NCI-H187 treated with DMSO at 0.1 percent for 48 hours (cell line): ENCODE results near the gene MAOB.
"Not testable (repeated sequence)": the region's sequence is repeated elsewhere in the genome, so short reads cannot be mapped to it uniquely, and the experiment has no call there.

Source experiments
- DNase-seq: peaks from one replicate; lab custom pipeline; 2025; lab: John Stamatoyannopoulos, UW

MAOB gene

GRCh38 chrX:43753637-43754036 is 128.6 kb downstream of the MAOB start:
- no peak for DNase-seq

GRCh38 chrX:43750248-43750676 is 132.0 kb downstream of the MAOB start:
- DNase-seq, result peak; percentile 1

DNA sequence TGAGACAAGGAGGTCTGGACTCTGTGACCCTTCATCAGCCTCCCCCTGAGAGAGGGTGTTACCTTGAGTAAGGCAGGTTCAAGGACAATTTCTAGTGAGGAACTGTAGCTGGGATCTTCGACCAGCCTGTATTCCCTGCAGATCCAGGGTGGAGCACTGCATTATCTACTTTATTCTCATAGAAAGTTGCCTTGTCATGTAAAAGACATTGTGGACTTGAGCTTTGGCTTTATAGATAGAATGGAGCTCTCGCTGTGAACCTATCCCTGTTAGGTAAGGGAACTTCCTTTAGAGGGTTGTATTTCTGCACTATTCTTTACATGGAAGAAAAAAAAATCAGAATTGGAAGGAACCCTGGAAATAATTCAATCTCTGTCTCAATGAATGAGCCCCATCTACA is 134.8 kb downstream of the MAOB start:
- no peak for DNase-seq

DNA sequence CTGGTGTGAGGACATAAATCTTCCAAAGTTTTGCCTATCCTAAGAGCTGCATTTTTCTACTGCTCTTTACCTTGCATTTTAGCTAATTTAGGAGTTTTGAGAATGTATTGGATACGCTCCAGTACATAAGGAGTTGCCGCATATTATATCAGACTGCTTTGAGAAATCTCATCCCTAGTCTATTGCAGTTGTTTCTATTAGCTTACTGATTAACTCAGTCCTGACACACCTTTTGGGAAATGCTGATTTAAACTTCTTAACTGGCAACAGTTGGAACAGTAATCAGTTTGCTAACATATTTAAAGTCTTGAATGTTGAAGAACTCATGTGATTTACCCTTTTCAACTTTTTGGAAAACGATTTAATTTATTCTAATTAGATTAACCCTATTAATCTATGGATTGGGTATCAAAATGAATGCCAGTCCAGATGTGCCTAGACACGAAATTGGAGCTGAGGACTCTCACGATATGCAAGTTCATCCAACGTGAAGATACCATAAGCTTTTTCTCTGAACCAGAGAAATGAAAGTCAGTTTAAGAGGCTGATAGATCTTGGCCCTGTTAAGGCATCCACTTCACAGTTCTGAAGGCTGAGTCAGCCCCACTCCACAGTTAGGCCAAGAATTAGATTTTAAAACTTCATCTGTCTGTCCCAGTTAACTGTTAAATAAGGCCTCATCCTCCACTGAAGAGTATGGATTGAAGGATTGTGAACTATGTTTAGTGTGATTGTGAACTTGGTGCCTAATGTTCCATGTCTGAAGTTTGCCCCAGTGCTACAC is 136.1 kb downstream of the MAOB start:
- no peak for DNase-seq

- no peak for DNase-seq
These were observed 138.0 kb downstream of the MAOB start for GRCh38 chrX:43744284-43744683.

DNA sequence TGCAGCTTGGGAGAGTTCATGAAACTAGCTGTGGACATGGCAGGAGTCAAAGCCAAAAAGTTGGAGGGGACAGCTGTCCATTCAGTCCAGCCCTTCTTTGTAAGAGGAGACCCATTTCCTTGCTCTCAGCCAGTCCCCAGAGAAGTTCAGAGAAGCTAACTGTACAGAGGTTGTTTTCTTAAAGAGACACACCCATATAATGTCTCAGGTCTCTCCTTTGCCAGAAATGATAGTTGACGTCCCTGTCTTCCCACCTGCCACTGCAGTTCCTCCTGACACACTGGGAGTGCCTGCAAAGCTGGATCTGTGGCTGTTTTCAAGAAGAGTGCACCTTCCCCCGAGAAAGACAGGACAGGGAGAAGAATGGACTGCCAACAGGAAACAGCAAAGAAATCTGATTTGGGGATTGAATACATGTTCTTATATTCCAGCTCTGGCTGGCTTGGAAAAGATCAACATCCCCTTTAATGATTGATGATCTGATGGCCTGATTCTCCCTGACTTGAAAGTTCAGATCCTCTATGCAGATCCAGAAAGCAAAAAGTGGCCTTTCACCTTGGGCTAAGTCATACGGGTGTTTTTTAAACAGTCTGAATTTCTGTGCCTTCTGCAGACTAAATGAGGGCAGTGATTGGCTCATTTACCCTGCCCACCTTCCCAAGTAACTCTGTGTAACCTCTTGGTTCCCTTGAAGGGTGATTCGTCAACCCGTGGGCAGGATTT is 139.0 kb downstream of the MAOB start:
- no peak for DNase-seq

- no peak for DNase-seq
These were observed 140.2 kb downstream of the MAOB start for GRCh38 chrX:43741843-43742573.

GRCh38 chrX:43735957-43736356 is 146.3 kb downstream of the MAOB start:
- DNase-seq, result no peak

- no peak for DNase-seq
These were observed 146.7 kb downstream of the MAOB start for GRCh38 chrX:43735534-43735933.

DNA sequence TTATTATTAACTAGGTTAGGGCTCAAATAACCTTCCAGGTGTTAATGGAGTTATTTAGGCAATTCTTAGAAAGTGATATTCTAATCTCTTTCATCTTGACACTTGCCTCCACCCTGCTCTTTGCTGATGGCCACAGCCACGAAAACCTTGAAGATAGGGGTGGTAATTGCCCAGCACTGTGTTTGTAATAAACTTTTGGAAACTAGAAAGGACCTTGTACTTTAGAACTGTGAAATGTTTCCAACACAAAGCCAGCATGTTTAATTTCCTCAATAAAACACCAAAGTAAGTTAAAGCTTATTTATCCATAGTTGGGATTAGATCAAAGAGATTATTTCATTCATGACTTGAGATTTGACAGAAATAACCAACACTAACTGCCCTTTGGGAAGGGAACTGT is 147.8 kb downstream of the MAOB start:
- no peak for DNase-seq

- DNase-seq, result no peak
These were observed 148.6 kb downstream of the MAOB start for GRCh38 chrX:43733699-43734098.

- no peak for DNase-seq
These were observed 151.2 kb downstream of the MAOB start for GRCh38 chrX:43731086-43731485.

DNA sequence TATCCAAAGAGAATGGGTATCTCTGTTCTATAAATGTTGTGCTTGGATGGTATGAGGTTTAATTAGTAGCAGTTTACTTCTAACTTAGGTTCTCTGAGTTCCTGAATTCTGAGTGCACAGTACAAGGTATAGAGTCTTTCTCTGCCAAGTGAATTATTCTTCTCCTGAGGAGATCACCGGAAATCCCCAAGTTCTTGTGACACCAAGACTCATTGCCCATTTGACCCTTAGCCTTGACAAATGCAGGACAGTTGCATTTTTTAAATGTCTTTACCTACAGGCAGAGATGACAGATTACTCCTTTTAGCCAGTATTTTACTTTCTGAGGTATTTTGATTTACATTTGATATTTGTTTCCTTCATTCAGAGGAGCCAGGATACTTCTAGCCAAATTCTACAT is 153.3 kb downstream of the MAOB start:
- DNase-seq, result no peak

DNA sequence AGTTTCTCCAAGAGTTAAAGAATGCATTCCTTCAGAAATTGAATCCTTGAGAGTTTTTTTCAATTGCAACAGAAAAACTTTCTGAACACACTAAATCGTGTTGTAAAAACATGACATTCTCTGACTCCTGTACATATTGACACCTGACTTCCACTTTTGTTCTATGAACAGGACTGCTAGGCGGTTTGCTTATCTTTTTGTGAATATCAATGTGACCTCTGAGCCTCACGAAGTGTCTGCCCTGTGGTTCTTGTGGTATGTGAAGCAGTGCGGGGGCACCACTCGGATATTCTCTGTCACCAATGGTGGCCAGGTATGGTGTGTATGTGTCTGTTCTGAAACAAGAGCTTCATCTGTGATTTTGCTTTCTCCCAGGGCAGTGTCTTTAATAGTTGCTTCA is 154.2 kb downstream of the MAOB start:
- DNase-seq, result no peak

DNA sequence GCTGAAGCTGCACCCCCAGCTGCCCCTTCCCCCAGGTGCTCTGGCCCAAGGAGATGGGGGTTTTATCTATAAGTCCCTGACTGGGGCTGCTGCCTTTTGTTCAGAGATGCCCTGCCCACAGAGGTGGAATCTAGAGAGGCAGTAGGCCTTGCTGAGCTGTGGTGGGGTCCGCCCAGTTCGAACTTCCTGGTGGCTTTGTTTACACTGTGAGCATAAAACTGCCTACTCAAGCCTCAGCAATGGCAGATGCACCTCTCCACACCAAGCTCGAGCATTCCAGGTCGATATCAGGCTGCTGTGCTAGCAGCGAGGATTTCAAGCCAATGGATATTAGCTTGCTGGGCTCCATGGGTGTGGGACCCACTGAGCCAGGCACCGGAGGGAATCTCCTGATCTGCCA is 155.0 kb downstream of the MAOB start:
- DNase-seq, result not testable (repeated sequence)

GRCh38 chrX:43725227-43725626 is 157.0 kb downstream of the MAOB start:
- DNase-seq, result not testable (repeated sequence)

DNA sequence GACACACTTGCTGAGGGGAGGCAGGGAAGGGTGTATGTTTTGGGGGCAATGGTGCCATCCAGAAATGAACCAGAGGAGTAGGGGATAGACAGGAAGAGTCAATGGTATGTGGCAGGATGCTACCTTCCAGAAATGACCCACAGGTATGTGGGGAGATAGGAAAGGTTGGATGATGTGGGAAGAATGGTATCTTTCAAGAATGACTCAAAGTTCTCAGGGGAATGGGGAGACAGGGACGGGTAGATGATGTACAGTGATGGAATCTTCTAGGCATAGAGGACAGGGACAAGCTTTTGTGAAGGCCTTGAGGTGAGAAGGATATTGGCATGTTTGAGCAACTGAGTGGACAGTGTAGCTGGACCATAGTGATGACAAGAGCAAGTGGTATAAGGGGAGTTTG is 161.3 kb downstream of the MAOB start:
- DNase-seq, result no peak

- no peak for DNase-seq
These were observed 162.2 kb downstream of the MAOB start for GRCh38 chrX:43720082-43720481.

GRCh38 chrX:43718956-43719355 is 163.3 kb downstream of the MAOB start:
- no peak for DNase-seq

GRCh38 chrX:43718546-43718945 is 163.7 kb downstream of the MAOB start:
- DNase-seq, result no peak

DNA sequence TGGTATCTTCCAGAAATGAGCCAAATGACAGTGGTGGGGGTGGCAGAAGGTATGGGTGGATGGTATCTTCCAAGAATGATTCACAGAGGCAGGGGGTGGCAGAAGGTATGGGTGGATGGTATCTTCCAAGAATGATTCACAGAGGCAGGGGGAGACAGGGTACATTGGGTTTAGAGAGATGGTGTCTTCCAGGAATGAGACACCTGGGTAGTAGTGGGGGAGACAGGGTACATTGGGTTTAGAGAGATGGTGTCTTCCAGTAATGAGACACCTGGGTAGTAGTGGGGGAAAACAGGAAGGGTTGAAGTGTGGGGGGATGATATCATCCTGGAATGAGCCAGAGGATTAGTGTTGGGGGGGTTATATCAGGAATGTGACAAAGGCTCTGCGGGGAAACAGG is 164.2 kb downstream of the MAOB start:
- no peak for DNase-seq

GRCh38 chrX:43717161-43717560 is 165.1 kb downstream of the MAOB start:
- no peak for DNase-seq

GRCh38 chrX:43716696-43717095 is 165.6 kb downstream of the MAOB start:
- no peak for DNase-seq
